GM12878 (cell line): ENCODE measurements around the gene RNF167. TPM values are rescaled to one million over a fixed set of nuclear protein-coding genes. Genes with fewer than 3 reads are reported as not detected.

Source experiments
- ATAC-seq: fragments of 200-7000 bp; cut with Tn5 transposase; 3 replicates; pipeline ENCODE4 v1.9.1; 2020; ENCODE audit warnings: mild to moderate bottlenecking, moderate library complexity
- BruUV-seq: library from RNA; stranded (reverse); fragments of 400-500 nt; replicated peaks from 2 replicates; lab custom pipeline; 2021; lab: Mats Ljungman, UMichigan
- CTCF ChIA-PET: fragments of 300-600 bp; sonication (Branson Sonifier 250); formaldehyde crosslinking; extraction: SDS; loops from one replicate; lab custom pipeline; 2021; ENCODE audit warnings: inconsistent platforms; lab: Yijun Ruan, JAX
- POLR2A ChIA-PET: fragments of 350-600 bp; formaldehyde crosslinking; extraction: SDS; loops from one replicate; lab custom pipeline; 2021; ENCODE audit warnings: inconsistent platforms; lab: Charles Lee
- RAD21 ChIA-PET: fragments of 300-600 bp; sonication (Branson Sonifier 250); formaldehyde crosslinking; loops from one replicate; lab custom pipeline; 2023; ENCODE audit warnings: antibody characterized with exemption; ENCODE audit not compliant: unreplicated experiment; lab: Charles Lee
- SMC1A ChIA-PET: fragments of 300-600 bp; sonication (Branson Sonifier 250); formaldehyde crosslinking; loops from one replicate; lab custom pipeline; 2023; ENCODE audit not compliant: unreplicated experiment, uncharacterized antibody; lab: Charles Lee
- DNase-seq: peaks from one replicate; pipeline ENCODE4 v3.0.0-alpha.2; 2011; ENCODE audit warnings: low read depth, low spot score
- FAIRE-seq: peaks from 3 replicates; lab custom pipeline; 2011; peaks lifted over from hg19 to GRCh38; lab: Jason Lieb, UNC
- H2AFZ ChIP-seq: 2 replicates; pipeline ENCODE4 v1.6.0; 2011; ENCODE audit warnings: low read depth, low read length, control low read depth; ENCODE audit not compliant: control insufficient read depth
- H3K27ac ChIP-seq: 2 replicates; pipeline ENCODE4 v1.5.1; 2011; ENCODE audit warnings: control low read depth; ENCODE audit not compliant: control insufficient read depth, insufficient read depth
- H3K27me3 ChIP-seq, 2 experiments: replicated peaks in 1 of 2; 2 replicates each; pipeline versions ENCODE4 v1.6.0 to v1.6.1; 2011; ENCODE audit warnings: low read length in 1 of 2; ENCODE audit not compliant: control insufficient read depth in 2 of 2, insufficient read depth in 2 of 2
- H3K36me3 ChIP-seq, 2 experiments: 2 replicates each; pipeline ENCODE4 v1.5.1; 2011; ENCODE audit warnings: low read length in 1 of 2; ENCODE audit not compliant: control insufficient read depth in 2 of 2, insufficient read depth in 2 of 2
- H3K4me1 ChIP-seq: 2 replicates; pipeline ENCODE4 v1.6.1; 2011; ENCODE audit warnings: mild to moderate bottlenecking, low read length, moderate library complexity, mixed read lengths; ENCODE audit not compliant: control insufficient read depth, insufficient read depth
- H3K4me2 ChIP-seq: 2 replicates; pipeline ENCODE4 v1.6.0; 2011; ENCODE audit warnings: control low read depth; ENCODE audit not compliant: control insufficient read depth, insufficient read depth
- H3K4me3 ChIP-seq: fragments of 200-600 bp; sonication (generic); 2 replicates; pipeline ENCODE4 v1.5.1; 2016
- H3K79me2 ChIP-seq: 2 replicates; pipeline ENCODE4 v1.6.0; 2011; ENCODE audit warnings: low read length; ENCODE audit not compliant: control insufficient read depth, insufficient read depth
- H3K9ac ChIP-seq: 2 replicates; pipeline ENCODE4 v1.8.0; 2011; ENCODE audit warnings: low read length, control low read depth, mixed read lengths; ENCODE audit not compliant: control insufficient read depth, insufficient read depth
- H3K9me3 ChIP-seq: replicated peaks from 3 replicates; pipeline ENCODE4 v1.5.1; 2011; ENCODE audit warnings: mild to moderate bottlenecking, low read length; ENCODE audit not compliant: control insufficient read depth, insufficient read depth
- H4K20me1 ChIP-seq: 2 replicates; pipeline ENCODE4 v1.6.0; 2011; ENCODE audit not compliant: control insufficient read depth, insufficient read depth
- BHLHE40 ChIP-seq, 2 experiments: fragments of 450-650 bp in 1 of 2; IDR thresholded peaks; 2 replicates each; pipeline ENCODE4 v1.6.1; 2011 to 2017; ENCODE audit warnings: low read depth in 2 of 2, borderline replicate concordance in 1 of 2, improper control_type of control experiment in 1 of 2, low read length in 1 of 2, mild to moderate bottlenecking in 1 of 2
- MXI1 ChIP-seq: fragments of 150-350 bp; IDR thresholded peaks from 2 replicates; pipeline ENCODE4 v1.6.1; 2011; ENCODE audit warnings: low read depth, mild to moderate bottlenecking, inconsistent platforms, low read length, improper control_type of control experiment
- NR2F1 ChIP-seq: fragments of 450-650 bp; conservative IDR thresholded peaks from 2 replicates; pipeline ENCODE4 v1.6.1; 2017; ENCODE audit warnings: mild to moderate bottlenecking
- POLR2AphosphoS2 ChIP-seq: IDR thresholded peaks from 2 replicates; pipeline ENCODE4 v1.6.1; 2011; ENCODE audit warnings: low read depth, mild to moderate bottlenecking, low read length, improper control_type of control experiment, moderate library complexity
- SMAD5 ChIP-seq: IDR thresholded peaks from 2 replicates; pipeline ENCODE4 v1.6.1; 2016; ENCODE audit warnings: antibody characterized with exemption, low read depth
- TARDBP ChIP-seq: IDR thresholded peaks from 2 replicates; pipeline ENCODE4 v1.6.1; 2016; ENCODE audit warnings: borderline replicate concordance
- TCF12 ChIP-seq: IDR thresholded peaks from 2 replicates; pipeline ENCODE4 v1.6.1; 2011; ENCODE audit warnings: low read depth, mild to moderate bottlenecking, low read length
- TCF3 ChIP-seq: IDR thresholded peaks from 2 replicates; pipeline ENCODE4 v1.6.1; 2012; ENCODE audit warnings: low read depth, mild to moderate bottlenecking, low read length, borderline replicate concordance; ENCODE audit not compliant: insufficient read depth
- TCF7 ChIP-seq: IDR thresholded peaks from 2 replicates; pipeline ENCODE4 v1.6.1; 2014; ENCODE audit warnings: antibody characterized with exemption, borderline replicate concordance
- WGBS: methylation state at CpG from one replicate; pipeline ENCODE4 v1.1.6; 2016; ENCODE audit warnings: low lambda C conversion rate; ENCODE audit not compliant: insufficient replicate concordance, insufficient coverage; ENCODE audit errors: missing lambda C conversion rate; 5-methylcytosine and 5-hydroxymethylcytosine counted together
- in situ Hi-C: fragments of 300-500 bp; cut with MboI; formaldehyde crosslinking; loops from 9 replicates; pipeline ENCODE4 v1.14.3; 2018; ENCODE audit warnings: mixed read lengths
- intact Hi-C: fragments of 100-400 bp; cut with micrococcal nuclease; formaldehyde crosslinking; loops from one replicate; pipeline ENCODE4 v1.14.2; 2022; ENCODE audit not compliant: unreplicated experiment
- polyA plus RNA-seq, 11 experiments: library from polyadenylated mRNA; depleted of rRNA in 4 of 11; unstranded in 6 of 11; stranded (reverse) in 5 of 11; fragments of >200 nt; fragmentation: Nextera tagmentation in 4 of 11; fragmentation: Illumina TruSeq in 1 of 11; extraction: Ambion mirVana in 4 of 11; extraction: Trizol in 1 of 11; gene quantifications; 1 replicate in 1 of 11; 2 replicates in 10 of 11; pipeline versions ENCODE4 v1.2.1 to v1.2.3, GENCODE V29; 2011 to 2016; ENCODE audit warnings: inconsistent platforms in 2 of 11, missing spikeins in 2 of 11, low read depth in 1 of 11
- total RNA-seq, 4 experiments: library from RNA; depleted of rRNA in 3 of 4; stranded (reverse); fragments of >200 nt in 3 of 4; fragmentation: Illumina TruSeq in 1 of 4; extraction: Trizol in 1 of 4; gene quantifications; 2 replicates each; pipeline versions ENCODE4 v1.2.1 to v1.2.3, GENCODE V29; 2013 to 2021
- TF ChIP-seq, protein P1 (sequence below): fragments of 450-650 bp; IDR thresholded peaks from 2 replicates; pipeline ENCODE4 v1.6.1; 2014; ENCODE audit warnings: mild to moderate bottlenecking
- TF ChIP-seq, protein P2 (sequence below): fragments of 450-650 bp; IDR thresholded peaks from 2 replicates; pipeline ENCODE4 v1.6.1; 2018; ENCODE audit warnings: mild to moderate bottlenecking, low read depth, moderate library complexity; ENCODE audit not compliant: partially characterized antibody
- TF ChIP-seq, protein P3 (sequence below): fragments of 450-650 bp; IDR thresholded peaks from 2 replicates; pipeline ENCODE4 v1.6.1; 2016; ENCODE audit warnings: mild to moderate bottlenecking

The RNF167 gene
- total and polyA plus RNA-seq, 10 of the 15 experiments (the other 5 are each of a cell fraction or from before 2014, with no cell fraction given) = 33.6 to 147 (median 57.6) TPM

DNA sequence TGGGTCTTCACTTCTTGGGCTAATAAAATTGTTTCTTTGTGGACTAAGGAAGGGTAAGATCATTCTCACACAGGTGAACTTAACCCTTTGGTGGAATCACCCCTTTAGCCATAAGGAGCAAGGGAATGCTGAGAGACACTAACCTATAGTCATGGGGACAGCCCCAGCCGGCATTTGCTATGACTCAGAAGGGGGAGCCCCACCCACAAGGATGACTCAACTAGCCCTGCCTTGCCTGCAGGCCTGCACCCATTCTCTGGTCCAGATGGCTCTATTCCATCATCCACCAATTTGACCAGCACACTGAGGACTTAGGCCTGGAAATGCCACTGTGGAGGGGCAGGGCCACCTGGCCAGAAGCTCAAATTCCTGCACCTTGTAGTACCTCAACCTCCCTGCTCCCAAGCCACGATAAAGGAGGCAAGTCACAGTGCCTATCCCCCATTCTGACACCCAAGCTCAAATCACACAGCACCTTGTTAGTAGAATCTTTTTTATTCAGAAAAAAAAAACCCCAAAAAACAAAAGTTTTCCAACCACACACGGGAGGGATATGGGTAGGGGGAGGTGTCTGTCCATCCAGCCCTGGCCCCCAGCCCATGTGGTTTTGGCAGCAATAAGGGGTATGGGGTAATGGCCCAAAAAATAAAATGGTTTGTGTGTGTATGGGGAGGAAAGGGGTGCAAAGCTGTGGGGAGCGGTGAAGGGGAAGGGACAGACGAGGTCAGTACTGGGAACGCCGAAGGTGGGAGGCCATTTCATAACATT lies 5.3 kb downstream of the RNF167 start (continued):
- TF ChIP-seq, protein P1, sequence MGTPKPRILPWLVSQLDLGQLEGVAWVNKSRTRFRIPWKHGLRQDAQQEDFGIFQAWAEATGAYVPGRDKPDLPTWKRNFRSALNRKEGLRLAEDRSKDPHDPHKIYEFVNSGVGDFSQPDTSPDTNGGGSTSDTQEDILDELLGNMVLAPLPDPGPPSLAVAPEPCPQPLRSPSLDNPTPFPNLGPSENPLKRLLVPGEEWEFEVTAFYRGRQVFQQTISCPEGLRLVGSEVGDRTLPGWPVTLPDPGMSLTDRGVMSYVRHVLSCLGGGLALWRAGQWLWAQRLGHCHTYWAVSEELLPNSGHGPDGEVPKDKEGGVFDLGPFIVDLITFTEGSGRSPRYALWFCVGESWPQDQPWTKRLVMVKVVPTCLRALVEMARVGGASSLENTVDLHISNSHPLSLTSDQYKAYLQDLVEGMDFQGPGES = no peak
- TF ChIP-seq TARDBP = 0 out of 2 replicates have a peak, but pooled peaks have one; percentile 8

DNA sequence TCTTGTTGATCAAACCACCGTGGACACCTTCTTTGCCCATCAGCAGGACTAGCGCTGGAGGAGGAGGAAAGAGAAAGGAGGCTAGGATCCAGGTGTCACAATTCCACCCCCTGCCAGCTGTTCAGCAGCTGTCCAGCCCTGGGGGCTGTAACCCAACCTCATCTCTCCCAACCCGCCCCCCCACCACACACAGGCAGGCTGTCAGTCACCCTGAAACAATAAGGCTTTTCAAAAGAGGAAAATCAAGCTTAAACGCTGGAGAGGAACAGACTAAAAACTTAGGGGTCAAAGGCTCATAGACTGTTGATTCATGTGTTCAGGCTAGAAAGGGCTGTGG lies 5.8 kb downstream of the RNF167 start:
- intact Hi-C loops (no loop called here), in situ Hi-C loops (no loop called here)
- DNase-seq (no peak), FAIRE-seq (no peak), ATAC-seq (no peak)
- H3K4me2 ChIP-seq = peak overlapping the region; percentile 55
- H3K9me3 ChIP-seq = no peaks in the 10 kb centered on the region
- peak overlapping the region; percentile 96 for H3K4me3 ChIP-seq
- no peak overlapping the region for H2AFZ ChIP-seq
- no peaks in the 10 kb centered on the region for H3K27me3 ChIP-seq
- H3K4me1 ChIP-seq = peaks cover 42% of the 10 kb centered on the region
- SMC1A ChIA-PET = interaction anchor here (0.6 to 7.1 kb wide), 5 partner anchors 11 to 41 kb away, joined by 3 to 50 read pairs (median 4); partner anchors contain the start of gene SPAG7
- peak overlapping the region; percentile 100 for H3K9ac ChIP-seq
- H3K79me2 ChIP-seq = peaks cover 82% of the 10 kb centered on the region
- CTCF ChIA-PET = interaction anchor here (1.2 to 3.3 kb wide), 3 partner anchors 21 to 116 kb away, joined by 3 to 13 read pairs (median 12); partner anchors contain the start of gene SPAG7
- WGBS = 0% methylated on average over 4 of the region's 4 CpGs
- peaks cover 5% of the 10 kb centered on the region for H4K20me1 ChIP-seq
- H3K27ac ChIP-seq = peak overlapping the region; percentile 100
- TF ChIP-seq TCF7 (no peak), NR2F1 (no peak), TCF12 (peak; percentile 76; the same call in 1 of the 2 replicates), SMAD5 (peak; percentile 17; the same call in 1 of the 2 replicates), TCF3 (peak; percentile 59; the same call in 1 of the 2 replicates), BHLHE40 (IDR thresholded peaks at IDR 0.05; ENCODE audit: borderline replicate concordance in 1 of 2, low read depth in 2 of 2, low read length in 1 of 2) (no peak), MXI1 (no peak), POLR2AphosphoS2 (peak; percentile 31; the same call in 1 of the 2 replicates)
- TF ChIP-seq, protein P2, sequence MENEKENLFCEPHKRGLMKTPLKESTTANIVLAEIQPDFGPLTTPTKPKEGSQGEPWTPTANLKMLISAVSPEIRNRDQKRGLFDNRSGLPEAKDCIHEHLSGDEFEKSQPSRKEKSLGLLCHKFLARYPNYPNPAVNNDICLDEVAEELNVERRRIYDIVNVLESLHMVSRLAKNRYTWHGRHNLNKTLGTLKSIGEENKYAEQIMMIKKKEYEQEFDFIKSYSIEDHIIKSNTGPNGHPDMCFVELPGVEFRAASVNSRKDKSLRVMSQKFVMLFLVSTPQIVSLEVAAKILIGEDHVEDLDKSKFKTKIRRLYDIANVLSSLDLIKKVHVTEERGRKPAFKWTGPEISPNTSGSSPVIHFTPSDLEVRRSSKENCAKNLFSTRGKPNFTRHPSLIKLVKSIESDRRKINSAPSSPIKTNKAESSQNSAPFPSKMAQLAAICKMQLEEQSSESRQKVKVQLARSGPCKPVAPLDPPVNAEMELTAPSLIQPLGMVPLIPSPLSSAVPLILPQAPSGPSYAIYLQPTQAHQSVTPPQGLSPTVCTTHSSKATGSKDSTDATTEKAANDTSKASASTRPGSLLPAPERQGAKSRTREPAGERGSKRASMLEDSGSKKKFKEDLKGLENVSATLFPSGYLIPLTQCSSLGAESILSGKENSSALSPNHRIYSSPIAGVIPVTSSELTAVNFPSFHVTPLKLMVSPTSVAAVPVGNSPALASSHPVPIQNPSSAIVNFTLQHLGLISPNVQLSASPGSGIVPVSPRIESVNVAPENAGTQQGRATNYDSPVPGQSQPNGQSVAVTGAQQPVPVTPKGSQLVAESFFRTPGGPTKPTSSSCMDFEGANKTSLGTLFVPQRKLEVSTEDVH = no peak
- TF ChIP-seq, protein P3, sequence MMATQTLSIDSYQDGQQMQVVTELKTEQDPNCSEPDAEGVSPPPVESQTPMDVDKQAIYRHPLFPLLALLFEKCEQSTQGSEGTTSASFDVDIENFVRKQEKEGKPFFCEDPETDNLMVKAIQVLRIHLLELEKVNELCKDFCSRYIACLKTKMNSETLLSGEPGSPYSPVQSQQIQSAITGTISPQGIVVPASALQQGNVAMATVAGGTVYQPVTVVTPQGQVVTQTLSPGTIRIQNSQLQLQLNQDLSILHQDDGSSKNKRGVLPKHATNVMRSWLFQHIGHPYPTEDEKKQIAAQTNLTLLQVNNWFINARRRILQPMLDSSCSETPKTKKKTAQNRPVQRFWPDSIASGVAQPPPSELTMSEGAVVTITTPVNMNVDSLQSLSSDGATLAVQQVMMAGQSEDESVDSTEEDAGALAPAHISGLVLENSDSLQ = peak; percentile 44; the same call in 1 of the 2 replicates
- POLR2A ChIA-PET = interaction anchor here (0.6 to 17.5 kb wide), 4 partner anchors 20 to 71 kb away, joined by 3 to 272 read pairs (median 5); partner anchors contain the start of genes INCA1, KIF1C and SPAG7
- BruUV-seq = no TSS peak
- H3K36me3 ChIP-seq = peaks cover 20 to 22% of the 10 kb centered on the region in 2 experiments
- RAD21 ChIA-PET = interaction anchor here (9.8 kb wide), 1 partner anchor 20 kb away, joined by 73 read pairs; the partner anchor contains the start of gene SPAG7
